GM18861 (cell line): ENCODE measurements around the gene ST3GAL6.

ENCODE experiments used
- ATAC-seq: cut with Tn5 transposase; IDR thresholded peaks from one replicate; pipeline ENCODE4 v1.9.1; 2021; ENCODE audit not compliant: unreplicated experiment

Gene ST3GAL6

DNA sequence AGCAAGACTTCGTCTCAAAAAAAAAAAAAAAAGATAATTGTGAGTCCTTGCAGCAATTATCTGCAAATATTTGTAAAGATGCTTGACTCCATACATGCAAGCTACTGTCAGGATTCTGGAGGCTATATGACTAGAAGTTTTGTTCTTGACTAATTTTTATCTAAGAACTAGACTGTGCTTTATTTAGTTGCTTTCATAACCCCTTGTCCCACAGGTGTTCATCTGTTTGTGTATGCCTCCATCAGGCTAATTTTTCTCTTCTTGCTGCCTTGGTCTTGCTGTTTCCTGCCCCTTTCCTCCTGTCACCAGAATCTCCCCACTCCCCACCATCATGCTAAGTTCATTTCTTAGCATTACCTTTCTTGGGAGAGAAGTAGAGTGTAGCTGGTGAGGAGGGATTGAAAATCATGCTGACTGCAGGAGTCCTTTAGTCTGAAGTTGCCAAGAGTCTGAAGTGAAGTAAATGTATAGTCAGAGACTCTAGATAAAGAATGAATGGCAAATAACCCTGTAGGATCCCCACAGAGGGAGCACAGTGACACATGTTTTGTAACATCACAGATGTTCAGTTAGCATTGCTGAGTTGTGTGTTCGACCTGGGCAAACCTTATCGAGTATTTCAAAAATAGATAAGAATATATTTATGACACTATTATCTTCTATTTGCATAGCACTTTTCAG lies 12.5 kb downstream of the ST3GAL6 start:
- no peak for ATAC-seq

GRCh38 chr3:98776140-98776493 lies 13.0 kb downstream of the ST3GAL6 start:
- ATAC-seq, result no peak

GRCh38 chr3:98777286-98777685 lies 14.1 kb downstream of the ST3GAL6 start:
- no peak for ATAC-seq

DNA sequence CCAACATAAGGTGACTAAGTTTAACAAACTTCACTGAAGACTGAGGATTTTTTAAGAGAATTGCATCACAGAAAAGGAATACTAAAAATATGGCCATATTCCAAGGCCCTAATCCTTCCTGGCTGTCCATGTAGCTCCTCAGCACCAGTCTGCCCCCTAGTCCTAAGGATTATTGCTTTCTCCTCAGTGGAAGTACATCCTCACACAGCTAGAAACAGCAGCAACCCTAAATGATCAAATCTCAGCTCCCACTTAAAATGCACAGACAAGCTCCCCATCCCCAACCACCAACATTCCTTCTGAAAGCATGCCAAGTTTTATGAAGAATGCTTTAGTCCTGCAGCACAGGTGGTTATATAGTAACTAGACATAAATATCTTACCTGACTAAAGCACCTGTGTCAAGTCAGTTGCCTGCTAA lies 14.7 kb downstream of the ST3GAL6 start:
- no peak for ATAC-seq

- no peak for ATAC-seq
Measured at GRCh38 chr3:98778383-98778782, 15.2 kb downstream of the ST3GAL6 start.

DNA sequence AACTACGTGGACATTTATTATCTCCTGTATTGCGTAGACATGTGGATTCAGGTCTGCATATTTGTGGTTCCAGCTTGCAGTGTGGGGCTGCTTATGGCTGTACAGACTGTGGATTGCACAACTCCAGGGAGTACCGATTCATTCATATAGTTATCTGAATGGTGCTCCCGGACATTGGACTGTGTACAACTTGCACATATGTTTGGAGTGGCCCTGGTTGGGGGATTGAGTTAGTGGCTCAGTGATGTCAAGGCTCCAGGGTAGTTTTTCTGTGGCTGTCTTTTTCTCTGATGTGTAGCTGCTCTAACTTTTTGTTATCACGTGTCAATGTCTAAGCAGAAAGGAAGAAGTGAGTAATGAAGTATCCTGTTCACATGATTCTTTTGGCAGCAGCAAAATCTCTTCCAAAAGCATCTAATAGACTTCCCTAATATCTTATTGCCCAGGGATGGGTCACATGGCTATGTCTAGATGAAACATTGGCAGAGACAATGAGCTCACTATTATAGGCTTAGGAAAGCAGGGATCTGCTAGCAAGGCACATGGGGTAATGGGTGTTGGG lies 15.8 kb downstream of the ST3GAL6 start:
- ATAC-seq, result no peak

DNA sequence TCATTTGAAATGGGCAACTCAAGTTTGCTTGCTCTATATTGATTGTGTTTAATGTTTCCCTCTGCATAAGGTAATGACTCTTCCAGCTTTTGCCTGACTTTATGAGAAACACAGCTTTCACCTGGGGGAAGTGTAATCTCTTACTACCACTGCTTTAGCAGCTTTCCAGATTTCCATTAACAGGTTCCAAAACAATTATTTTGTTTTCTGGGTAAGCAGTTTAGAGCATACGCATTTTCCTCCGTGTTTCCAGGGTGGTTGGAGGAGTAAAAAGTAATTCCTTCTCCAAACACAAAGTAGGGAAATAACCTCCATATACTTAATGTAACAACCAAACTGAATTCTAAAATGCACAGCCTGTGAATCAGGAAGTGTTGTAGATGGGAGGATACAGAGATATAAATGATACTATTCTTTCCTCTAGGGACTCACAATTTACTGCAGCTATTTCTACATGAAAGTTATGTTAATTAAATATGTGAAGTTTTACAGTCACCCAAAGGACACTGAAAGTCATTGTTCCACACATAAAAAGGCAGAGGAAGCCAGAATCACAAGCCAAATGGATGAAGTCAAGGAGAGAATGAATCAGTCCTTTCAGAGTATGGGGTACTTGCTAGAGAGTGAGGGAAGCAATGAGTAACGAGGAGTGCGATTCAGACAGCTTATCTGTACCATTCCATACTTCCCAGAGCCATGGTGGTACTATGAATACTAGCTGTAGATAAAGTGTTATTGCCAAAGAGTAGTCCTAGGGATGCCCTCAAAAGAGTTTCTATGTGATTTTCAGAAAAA lies 16.6 kb downstream of the ST3GAL6 start:
- no peak for ATAC-seq

- no peak for ATAC-seq
Measured at GRCh38 chr3:98780343-98780742, 17.2 kb downstream of the ST3GAL6 start.

GRCh38 chr3:98782824-98783500 lies 19.8 kb downstream of the ST3GAL6 start:
- no peak for ATAC-seq

GRCh38 chr3:98784042-98784441 lies 20.9 kb downstream of the ST3GAL6 start:
- no peak for ATAC-seq

DNA sequence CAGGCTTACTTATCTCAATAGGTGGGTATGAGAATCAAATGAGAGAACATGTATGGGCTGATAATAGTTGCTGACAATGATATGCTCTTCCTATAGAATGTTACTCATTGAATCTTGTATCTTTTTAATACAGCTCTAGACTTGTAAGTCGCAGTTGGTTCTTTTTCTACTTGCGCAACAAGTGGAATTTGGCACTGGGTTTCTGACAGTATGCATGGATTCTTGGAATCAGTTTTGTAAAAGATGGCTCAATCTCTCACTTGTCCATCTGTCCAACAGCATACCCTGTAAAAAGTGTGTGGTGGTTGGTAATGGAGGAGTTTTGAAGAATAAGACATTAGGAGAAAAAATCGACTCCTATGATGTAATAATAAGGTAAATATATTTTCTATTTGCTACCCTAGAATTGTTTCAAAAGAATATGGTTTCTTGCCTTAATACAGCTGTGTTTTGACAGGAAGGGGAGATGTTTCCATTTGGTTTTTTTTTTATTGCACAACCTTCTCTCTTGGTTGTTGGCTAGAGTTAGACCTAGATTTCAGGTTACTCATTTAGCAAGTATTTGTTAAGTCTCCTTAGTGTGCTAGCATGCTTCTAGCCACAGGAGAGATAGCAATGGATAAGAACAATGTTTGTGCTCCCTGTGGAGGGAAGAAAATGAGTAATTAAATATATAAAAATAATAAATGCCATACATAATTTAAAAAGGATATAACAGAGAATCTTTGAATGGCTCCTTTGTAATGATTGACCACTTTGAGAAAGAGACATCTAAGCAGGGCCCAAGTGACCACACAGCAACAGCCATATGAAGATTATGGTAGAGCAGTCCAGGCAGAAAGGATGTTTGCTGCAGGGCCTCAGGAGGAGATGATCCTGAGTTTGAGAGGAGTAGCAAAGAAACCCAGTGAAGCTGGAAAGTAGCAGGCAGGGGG lies 21.8 kb downstream of the ST3GAL6 start:
- no peak for ATAC-seq

- no peak for ATAC-seq
Measured at GRCh38 chr3:98786364-98787006, 23.3 kb downstream of the ST3GAL6 start.

DNA sequence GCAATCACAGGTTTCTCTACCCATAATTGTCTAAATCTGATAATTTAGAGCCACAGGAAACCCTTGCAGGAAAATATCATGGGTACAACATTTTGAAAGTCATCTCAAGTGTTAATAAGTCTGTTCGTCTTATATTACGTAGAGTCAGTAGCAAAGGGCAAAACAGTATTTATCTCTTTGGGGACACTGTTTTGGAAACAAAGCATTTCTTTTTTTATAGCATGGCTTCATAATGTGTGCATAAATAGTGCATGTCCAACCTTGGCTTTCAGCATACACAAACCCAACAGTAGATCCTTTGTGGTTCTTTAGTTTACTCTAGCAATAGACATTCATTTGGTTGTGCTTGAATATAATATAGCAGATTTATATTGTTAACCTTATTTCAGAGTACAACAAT lies 24.0 kb downstream of the ST3GAL6 start:
- no peak for ATAC-seq

GRCh38 chr3:98788651-98789050 lies 25.5 kb downstream of the ST3GAL6 start:
- ATAC-seq, result no peak

DNA sequence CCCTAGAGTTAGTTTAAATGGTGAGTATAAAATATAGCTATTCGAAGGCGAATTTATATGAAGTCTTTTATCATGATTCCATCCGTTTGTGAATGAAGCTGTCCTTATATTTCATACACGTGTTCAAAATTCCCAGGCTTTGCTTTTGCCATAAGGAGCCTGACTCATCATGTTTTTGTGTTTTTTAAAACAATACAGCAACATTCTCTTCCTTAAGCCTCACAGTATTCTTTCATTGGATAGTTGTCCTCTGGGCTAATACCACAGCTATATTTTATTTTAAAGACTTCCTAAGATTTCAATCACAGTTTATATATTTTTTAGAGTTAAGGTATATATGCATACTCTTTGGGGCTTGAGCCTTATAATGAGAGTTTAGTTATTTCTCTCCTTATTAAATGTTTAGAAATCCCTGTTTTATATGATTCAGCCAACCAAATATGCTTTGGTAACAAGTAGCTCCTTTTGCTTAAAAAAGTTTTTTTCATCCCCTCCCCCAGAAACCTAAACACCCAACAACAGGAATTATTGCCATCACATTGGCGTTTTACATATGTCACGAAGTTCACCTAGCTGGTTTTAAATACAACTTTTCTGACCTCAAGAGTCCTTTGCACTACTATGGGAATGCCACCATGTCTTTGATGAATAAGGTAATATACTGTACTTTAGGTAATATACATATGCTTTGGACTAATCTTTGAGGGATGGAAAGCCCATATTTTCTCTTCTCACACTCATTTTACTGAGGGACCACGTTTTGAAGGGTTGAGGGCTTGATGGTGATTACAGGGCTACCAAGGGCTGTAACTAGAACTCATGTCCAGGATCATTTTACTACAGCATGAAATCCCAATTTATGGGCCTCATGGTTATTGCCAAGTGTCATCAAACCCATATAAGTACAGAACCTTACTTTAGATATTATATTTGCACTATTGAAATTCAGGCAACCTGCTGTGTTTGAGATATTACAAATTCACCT lies 28.5 kb downstream of the ST3GAL6 start:
- no peak for ATAC-seq

- ATAC-seq, result no peak
Measured at GRCh38 chr3:98793971-98794370, 30.8 kb downstream of the ST3GAL6 start.

GRCh38 chr3:98796334-98796733 lies 33.2 kb downstream of the ST3GAL6 start:
- ATAC-seq, result no peak

GRCh38 chr3:98797905-98798304 lies 34.8 kb downstream of the ST3GAL6 start:
- no peak for ATAC-seq

GRCh38 chr3:98798820-98799219 lies 35.7 kb downstream of the ST3GAL6 start:
- no peak for ATAC-seq
